ENCODE measurements around the gene KLF13.

The KLF13 gene

GRCh38 chr15:31300981-31301672, 25.5 kb upstream of the KLF13 start:
- no peak for DNase-seq

- DNase-seq: no peak
Measured at GRCh38 chr15:31301673-31301990, 25.0 kb upstream of the KLF13 start.

GRCh38 chr15:31302029-31302657, 24.5 kb upstream of the KLF13 start:
- DNase-seq: no peak

GRCh38 chr15:31302778-31303725, 23.6 kb upstream of the KLF13 start:
- no peak for DNase-seq

GRCh38 chr15:31303726-31304648, 22.6 kb upstream of the KLF13 start:
- DNase-seq: no peak

GRCh38 chr15:31304751-31305365, 21.8 kb upstream of the KLF13 start:
- no peak for DNase-seq

- DNase-seq: no peak
Measured at GRCh38 chr15:31305375-31305774, 21.3 kb upstream of the KLF13 start.

GRCh38 chr15:31305796-31306425, 20.7 kb upstream of the KLF13 start:
- DNase-seq: no peak

- DNase-seq: no peak
Measured at GRCh38 chr15:31306426-31307269, 20.0 kb upstream of the KLF13 start.

- DNase-seq: no peak
Measured at GRCh38 chr15:31307270-31308184, 19.1 kb upstream of the KLF13 start.

- no peak for DNase-seq
Measured at GRCh38 chr15:31308185-31308639, 18.4 kb upstream of the KLF13 start.

- no peak for DNase-seq
Measured at GRCh38 chr15:31309893-31310606, 16.6 kb upstream of the KLF13 start.

- no peak for DNase-seq
Measured at GRCh38 chr15:31311735-31312619, 14.7 kb upstream of the KLF13 start.

- no peak for DNase-seq
Measured at GRCh38 chr15:31313223-31313622, 13.4 kb upstream of the KLF13 start.

- DNase-seq: no peak
Measured at GRCh38 chr15:31314380-31314779, 12.3 kb upstream of the KLF13 start.

GRCh38 chr15:31316135-31316795, 10.4 kb upstream of the KLF13 start:
- no peak for DNase-seq

GRCh38 chr15:31317017-31317416, 9.6 kb upstream of the KLF13 start:
- DNase-seq: no peak
